ENCODE results near the gene CRYGB. TPM values are rescaled to one million over a fixed set of nuclear protein-coding genes. Genes with fewer than 3 reads are reported as not detected.
"Not testable (repeated sequence)": the region's sequence is repeated elsewhere in the genome, so short reads cannot be mapped to it uniquely, and the experiment has no call there.

The CRYGB gene
- total RNA-seq, 1 donor, result not detected

GRCh38 chr2:208134928-208135586 lies 10.9 kb downstream of the CRYGB start:
- TF ChIP-seq, protein P1, sequence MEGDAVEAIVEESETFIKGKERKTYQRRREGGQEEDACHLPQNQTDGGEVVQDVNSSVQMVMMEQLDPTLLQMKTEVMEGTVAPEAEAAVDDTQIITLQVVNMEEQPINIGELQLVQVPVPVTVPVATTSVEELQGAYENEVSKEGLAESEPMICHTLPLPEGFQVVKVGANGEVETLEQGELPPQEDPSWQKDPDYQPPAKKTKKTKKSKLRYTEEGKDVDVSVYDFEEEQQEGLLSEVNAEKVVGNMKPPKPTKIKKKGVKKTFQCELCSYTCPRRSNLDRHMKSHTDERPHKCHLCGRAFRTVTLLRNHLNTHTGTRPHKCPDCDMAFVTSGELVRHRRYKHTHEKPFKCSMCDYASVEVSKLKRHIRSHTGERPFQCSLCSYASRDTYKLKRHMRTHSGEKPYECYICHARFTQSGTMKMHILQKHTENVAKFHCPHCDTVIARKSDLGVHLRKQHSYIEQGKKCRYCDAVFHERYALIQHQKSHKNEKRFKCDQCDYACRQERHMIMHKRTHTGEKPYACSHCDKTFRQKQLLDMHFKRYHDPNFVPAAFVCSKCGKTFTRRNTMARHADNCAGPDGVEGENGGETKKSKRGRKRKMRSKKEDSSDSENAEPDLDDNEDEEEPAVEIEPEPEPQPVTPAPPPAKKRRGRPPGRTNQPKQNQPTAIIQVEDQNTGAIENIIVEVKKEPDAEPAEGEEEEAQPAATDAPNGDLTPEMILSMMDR (IDR thresholded peaks at IDR 0.05; ENCODE audit: insufficient read depth, low read depth, low read length), result no peak
- no peak overlapping the region for H3K4me3 ChIP-seq (ENCODE audit: low read depth, low read length)
- no peak for DNase-seq (ENCODE audit: low read depth)

DNA sequence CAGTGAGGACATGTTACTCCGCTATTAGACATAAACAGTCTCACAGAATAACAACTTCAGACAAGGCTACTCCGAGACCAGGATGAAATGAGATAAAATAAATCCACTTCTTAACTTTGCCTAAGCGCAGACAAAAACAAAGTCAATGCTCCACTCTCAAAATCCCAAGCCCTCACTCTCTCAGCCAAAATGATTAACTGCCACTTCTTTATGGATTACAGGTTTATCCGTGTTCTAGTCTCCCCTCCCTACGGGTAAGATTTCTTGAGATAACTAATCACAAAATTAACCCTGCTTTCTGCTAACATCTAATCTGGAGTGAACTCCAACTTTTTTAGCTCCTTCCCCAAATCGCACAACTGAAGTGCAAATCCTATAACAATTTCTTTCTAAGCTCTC lies 15.2 kb downstream of the CRYGB start:
- TF ChIP-seq, protein P1 (IDR thresholded peaks at IDR 0.05; ENCODE audit: insufficient read depth, low read depth, low read length), result no peak
- DNase-seq (ENCODE audit: low read depth), result no peak
- no peak overlapping the region for H3K4me3 ChIP-seq (ENCODE audit: low read depth, low read length)

GRCh38 chr2:208129744-208130711 lies 15.9 kb downstream of the CRYGB start, which contains the start of gene CRYGC:
CRYGC (minus strand) TSS chr2:208129828; CDS start chr2:208129792, 36 bp downstream.
- TF ChIP-seq, protein P1 (IDR thresholded peaks at IDR 0.05; ENCODE audit: insufficient read depth, low read depth, low read length), result no peak
- no peak within 1 kb of the TSS for H3K4me3 ChIP-seq (ENCODE audit: low read depth, low read length)
- DNase-seq (ENCODE audit: low read depth), result no peak

DNA sequence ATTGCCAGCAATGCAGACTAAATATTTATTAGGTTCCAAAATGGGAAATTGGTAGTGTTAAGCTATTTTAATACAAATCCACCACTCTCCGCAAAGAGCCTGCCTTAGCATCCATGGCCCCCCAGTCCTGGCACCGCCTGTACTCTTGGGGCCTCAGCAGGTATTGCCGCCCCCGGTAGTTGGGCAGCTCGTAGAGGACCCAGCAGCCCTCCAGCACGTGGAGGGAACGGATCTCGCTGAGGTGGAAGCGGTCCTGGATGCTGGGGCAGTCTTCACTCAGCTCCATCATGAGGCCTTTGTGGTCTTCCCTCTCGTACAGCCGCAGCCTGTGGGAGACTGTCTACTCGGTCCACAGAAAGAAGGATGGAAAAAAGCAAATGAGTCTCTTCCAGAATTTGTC lies 17.8 kb downstream of the CRYGB start:
- no peak overlapping the region for H3K4me3 ChIP-seq (ENCODE audit: low read depth, low read length)
- no peak for DNase-seq (ENCODE audit: low read depth)
- TF ChIP-seq, protein P1 (IDR thresholded peaks at IDR 0.05; ENCODE audit: insufficient read depth, low read depth, low read length), result no peak

GRCh38 chr2:208127090-208127489 lies 18.9 kb downstream of the CRYGB start:
- TF ChIP-seq, protein P1 (IDR thresholded peaks at IDR 0.05; ENCODE audit: insufficient read depth, low read depth, low read length), result no peak

DNA sequence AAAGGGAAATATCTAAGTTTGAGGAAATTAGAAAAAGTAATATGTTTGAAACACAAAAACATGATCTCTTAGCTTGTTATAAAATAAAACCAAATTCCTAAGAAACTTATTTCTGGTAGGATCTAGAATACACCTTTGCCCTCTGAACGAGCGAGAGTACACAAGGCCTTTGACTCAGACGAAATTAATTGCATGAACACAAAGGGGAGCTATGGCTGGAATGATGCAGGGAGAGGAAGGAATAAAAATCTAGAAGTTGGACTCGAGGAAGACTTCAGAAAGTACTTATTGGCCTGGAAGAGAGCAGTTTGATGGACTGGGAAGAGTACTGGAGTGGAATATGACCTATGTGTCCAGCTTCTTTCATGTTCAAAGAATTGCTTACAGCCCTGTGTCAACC lies 20.7 kb downstream of the CRYGB start:
- no peak for DNase-seq (ENCODE audit: low read depth)
- TF ChIP-seq, protein P1 (IDR thresholded peaks at IDR 0.05; ENCODE audit: insufficient read depth, low read depth, low read length), result no peak
- no peak overlapping the region for H3K4me3 ChIP-seq (ENCODE audit: low read depth, low read length)

More at GRCh38 chr2:208127090-208127489, 18.9 kb downstream of the CRYGB start:
- no peak overlapping the region for H3K4me3 ChIP-seq (ENCODE audit: low read depth, low read length)
- DNase-seq (ENCODE audit: low read depth), result no peak

- DNase-seq (ENCODE audit: low read depth); H3K4me3 ChIP-seq (ENCODE audit: low read depth, low read length): not testable (repeated sequence)
These were observed 21.8 kb downstream of the CRYGB start, which contains the start of gene CRYGD for GRCh38 chr2:208124013-208124715. CRYGD (minus strand) TSS chr2:208124524; CDS start chr2:208124473, 51 bp downstream.
